GM19023 (cell line): Measurements from ENCODE around the gene LRP8.

Experiments used
- ATAC-seq: cut with Tn5 transposase; IDR thresholded peaks from one replicate; pipeline ENCODE4 v1.9.1; 2021; ENCODE audit warnings: mild to moderate bottlenecking, moderate library complexity; ENCODE audit not compliant: unreplicated experiment

The LRP8 gene

GRCh38 chr1:53359934-53360276 lies 32.0 kb upstream of the LRP8 start:
- ATAC-seq: no peak

- ATAC-seq: no peak
Measured at GRCh38 chr1:53359225-53359933, 31.5 kb upstream of the LRP8 start.

- no peak for ATAC-seq
Measured at GRCh38 chr1:53356637-53357036, 28.8 kb upstream of the LRP8 start.

GRCh38 chr1:53354119-53354518 lies 26.2 kb upstream of the LRP8 start:
- ATAC-seq: no peak

GRCh38 chr1:53352561-53352960 lies 24.7 kb upstream of the LRP8 start:
- no peak for ATAC-seq

GRCh38 chr1:53350853-53351767 lies 23.2 kb upstream of the LRP8 start:
- ATAC-seq: no peak

GRCh38 chr1:53349968-53350852 lies 22.3 kb upstream of the LRP8 start:
- ATAC-seq: no peak

- ATAC-seq: no peak
Measured at GRCh38 chr1:53349369-53349835, 21.5 kb upstream of the LRP8 start.

GRCh38 chr1:53348486-53349368 lies 20.9 kb upstream of the LRP8 start:
- ATAC-seq: no peak

GRCh38 chr1:53346814-53347176 lies 18.9 kb upstream of the LRP8 start:
- ATAC-seq: no peak

GRCh38 chr1:53345996-53346813 lies 18.3 kb upstream of the LRP8 start:
- ATAC-seq: no peak

- ATAC-seq: peak; percentile 81
Measured at GRCh38 chr1:53344921-53345838, 17.3 kb upstream of the LRP8 start.

- no peak for ATAC-seq
Measured at GRCh38 chr1:53343831-53344668, 16.2 kb upstream of the LRP8 start.

GRCh38 chr1:53342735-53343470 lies 15.0 kb upstream of the LRP8 start:
- no peak for ATAC-seq

- ATAC-seq: no peak
Measured at GRCh38 chr1:53341961-53342707, 14.3 kb upstream of the LRP8 start.

- ATAC-seq: no peak
Measured at GRCh38 chr1:53341521-53341895, 13.6 kb upstream of the LRP8 start.
